Endometrial microvascular endothelial cells (primary cell): ENCODE data around the gene CEP164. TPM values are rescaled to one million over a fixed set of nuclear protein-coding genes. Genes with fewer than 3 reads are reported as not detected.

Experiments
- in situ Hi-C: cut with HindIII; loops from 2 replicates; pipeline ENCODE4 v1.10.0; 2017; ENCODE audit warnings: low sequenced_read_pairs, low pct_unique_long_range_greater_than_20kb; ENCODE audit errors: inconsistent ontology term
- total RNA-seq: library from RNA; depleted of rRNA; stranded (reverse); fragments of >200 nt; gene quantifications from one replicate; pipeline ENCODE4 v1.2.3, GENCODE V29; 2015; ENCODE audit errors: inconsistent ontology term

CEP164 gene
- total RNA-seq, 1 donor from 2014 or later = 31.1 TPM

- in situ Hi-C loops = no loop called here
Measured at GRCh38 chr11:117337076-117337475, 9.4 kb downstream of the CEP164 start.

- in situ Hi-C loops = no loop called here
Measured at GRCh38 chr11:117345039-117345438, 17.4 kb downstream of the CEP164 start.

GRCh38 chr11:117354550-117354949, 26.9 kb downstream of the CEP164 start:
- in situ Hi-C loops = no loop called here

- in situ Hi-C loops = no loop called here
Measured at GRCh38 chr11:117356126-117356890, 28.7 kb downstream of the CEP164 start.

GRCh38 chr11:117361432-117361831, 33.8 kb downstream of the CEP164 start:
- in situ Hi-C loops = no loop called here

- in situ Hi-C loops = no loop called here
Measured at GRCh38 chr11:117366248-117366647, 38.6 kb downstream of the CEP164 start.

- in situ Hi-C loops = no loop called here
Measured at GRCh38 chr11:117366875-117367274, 39.2 kb downstream of the CEP164 start.

- in situ Hi-C loops = no loop called here
Measured at GRCh38 chr11:117369534-117369933, 41.9 kb downstream of the CEP164 start.

GRCh38 chr11:117371453-117371852, 43.8 kb downstream of the CEP164 start:
- in situ Hi-C loops = no loop called here

GRCh38 chr11:117374316-117375055, 46.8 kb downstream of the CEP164 start:
- in situ Hi-C loops = no loop called here

- in situ Hi-C loops = no loop called here
Measured at GRCh38 chr11:117375960-117376359, 48.3 kb downstream of the CEP164 start.

- in situ Hi-C loops = no loop called here
Measured at GRCh38 chr11:117376517-117376916, 48.9 kb downstream of the CEP164 start.

GRCh38 chr11:117378976-117379865, 51.6 kb downstream of the CEP164 start:
- in situ Hi-C loops = no loop called here

- in situ Hi-C loops = no loop called here
Measured at GRCh38 chr11:117380676-117381075, 53.0 kb downstream of the CEP164 start.

GRCh38 chr11:117381481-117382387, 54.1 kb downstream of the CEP164 start:
- in situ Hi-C loops = no loop called here

- in situ Hi-C loops = no loop called here
Measured at GRCh38 chr11:117382746-117383145, 55.1 kb downstream of the CEP164 start.

GRCh38 chr11:117384045-117384444, 56.4 kb downstream of the CEP164 start:
- in situ Hi-C loops = no loop called here

GRCh38 chr11:117385471-117385870, 57.8 kb downstream of the CEP164 start:
- in situ Hi-C loops = no loop called here
